ENCODE data around the gene ARHGEF12. TPM values are rescaled to one million over a fixed set of nuclear protein-coding genes. Genes with fewer than 3 reads are reported as not detected.

The ARHGEF12 gene
- total RNA-seq, 1 donor, result 134 TPM

DNA sequence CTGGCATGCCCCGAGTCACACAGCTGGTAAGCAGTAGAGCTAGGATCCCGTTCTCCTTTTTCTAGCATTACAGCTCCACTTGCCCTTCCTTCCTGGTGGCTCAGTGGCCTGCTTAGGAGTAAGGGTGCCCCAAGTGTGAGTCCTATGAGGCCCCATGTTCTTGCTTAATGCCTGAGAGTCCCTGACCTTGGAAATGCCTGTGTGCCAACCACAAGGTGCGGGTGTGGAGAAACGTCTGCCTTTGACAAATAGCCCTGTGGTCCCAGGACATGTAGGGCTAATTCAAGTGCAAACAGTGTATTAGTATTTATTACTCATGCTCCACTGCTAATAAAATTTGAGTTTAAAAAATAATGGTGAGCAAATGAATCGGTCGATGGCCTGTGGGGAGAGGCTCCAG lies 193.7 kb downstream of the ARHGEF12 start:
- no peaks in the 10 kb centered on the region for H3K9me3 ChIP-seq (ENCODE audit: low read depth, low read length)
- peaks cover 10% of the 10 kb centered on the region for H3K4me1 ChIP-seq (ENCODE audit: insufficient read depth, low read length)
- no peak overlapping the region for H3K27ac ChIP-seq (ENCODE audit: low read depth, low read length)
- H4K20me1 ChIP-seq (ENCODE audit: insufficient read depth, low read length), result no peaks in the 10 kb centered on the region
- no peak overlapping the region for H3K4me3 ChIP-seq (ENCODE audit: insufficient read depth, low read length)
- no peak for DNase-seq (ENCODE audit: insufficient read length, low spot score, missing footprints)
- peaks cover 17% of the 10 kb centered on the region for H3K27me3 ChIP-seq (ENCODE audit: insufficient read depth, low read length)
- H3K4me2 ChIP-seq (ENCODE audit: insufficient read depth, low read length), result no peak overlapping the region
- H2AFZ ChIP-seq (ENCODE audit: low read length), result no peak overlapping the region
- no peaks in the 10 kb centered on the region for H3K79me2 ChIP-seq (ENCODE audit: insufficient read depth, low read length)
- H3K36me3 ChIP-seq (ENCODE audit: insufficient read depth, low read length), result no peaks in the 10 kb centered on the region
- no peak for TF ChIP-seq CTCF (IDR thresholded peaks at IDR 0.05; ENCODE audit: extremely low read depth, low read depth, low read length)

DNA sequence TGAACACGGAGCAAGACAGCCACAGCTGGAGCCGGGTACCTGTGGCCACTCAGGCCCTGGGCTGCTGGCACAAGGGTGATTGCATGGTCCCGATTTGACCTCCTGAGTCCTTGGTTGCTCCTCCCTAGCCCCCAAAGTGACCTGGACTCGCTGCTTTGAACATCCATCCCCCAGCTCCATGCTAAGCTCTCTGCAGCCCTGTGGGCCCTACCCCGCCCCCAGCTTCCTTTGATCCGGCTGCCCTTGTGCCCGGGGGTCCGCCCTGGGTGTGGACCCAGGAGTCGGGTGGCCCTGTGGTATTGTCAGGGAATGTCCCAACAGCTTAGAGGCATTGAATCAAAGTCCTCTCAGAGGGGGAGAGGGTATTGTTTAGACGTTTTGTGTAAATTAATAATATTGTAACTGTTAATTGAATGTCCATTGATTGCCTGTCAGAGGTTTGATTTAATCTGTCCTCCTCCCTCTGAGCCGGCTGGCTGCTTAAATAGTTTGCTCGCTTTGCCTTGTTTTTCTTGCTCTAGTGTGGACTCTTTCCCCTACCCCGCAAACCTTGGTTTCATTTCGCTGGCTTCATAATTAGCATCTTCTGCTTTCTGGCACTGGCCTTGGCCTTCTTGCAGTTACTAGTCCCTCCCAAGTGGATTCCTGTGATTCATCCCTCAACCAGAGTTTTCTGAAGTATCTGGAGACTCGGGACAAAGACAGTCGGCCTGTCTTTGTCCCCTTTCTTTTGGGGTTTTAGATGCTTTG lies 196.0 kb downstream of the ARHGEF12 start:
- TF ChIP-seq CTCF (IDR thresholded peaks at IDR 0.05; ENCODE audit: extremely low read depth, low read depth, low read length), result no peak
- H3K79me2 ChIP-seq (ENCODE audit: insufficient read depth, low read length), result no peaks in the 10 kb centered on the region
- peaks cover 19% of the 10 kb centered on the region for H3K27me3 ChIP-seq (ENCODE audit: insufficient read depth, low read length)
- H4K20me1 ChIP-seq (ENCODE audit: insufficient read depth, low read length), result no peaks in the 10 kb centered on the region
- H3K27ac ChIP-seq (ENCODE audit: low read depth, low read length), result no peak overlapping the region
- H3K4me2 ChIP-seq (ENCODE audit: insufficient read depth, low read length), result peak overlapping the region; percentile 86
- peak overlapping the region; percentile 57 for H3K4me3 ChIP-seq (ENCODE audit: insufficient read depth, low read length)
- peak; percentile 97 for DNase-seq (ENCODE audit: insufficient read length, low spot score, missing footprints)
- peaks cover 10% of the 10 kb centered on the region for H3K4me1 ChIP-seq (ENCODE audit: insufficient read depth, low read length)
- H3K9me3 ChIP-seq (ENCODE audit: low read depth, low read length), result no peaks in the 10 kb centered on the region
- no peaks in the 10 kb centered on the region for H3K36me3 ChIP-seq (ENCODE audit: insufficient read depth, low read length)
- peak overlapping the region; percentile 88 for H2AFZ ChIP-seq (ENCODE audit: low read length)

DNA sequence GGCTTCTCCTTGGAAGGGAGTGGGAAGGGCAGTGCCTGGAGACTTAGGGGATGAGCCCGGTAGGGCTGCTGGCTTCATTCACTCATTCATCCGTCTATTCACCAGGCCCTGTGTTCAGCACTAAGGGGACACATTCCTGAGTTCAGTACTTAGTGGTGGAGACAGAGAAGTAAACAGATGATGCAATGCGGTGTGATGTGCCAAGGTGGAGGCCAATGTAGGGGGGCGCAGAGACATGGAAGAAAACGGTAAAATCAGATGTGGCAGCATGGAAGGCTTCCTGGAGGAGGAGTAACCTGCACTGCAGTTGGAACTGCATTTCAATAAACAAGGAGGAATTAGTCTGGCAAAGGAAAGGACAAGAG lies 196.6 kb downstream of the ARHGEF12 start:
- Histone ChIP-seq H4K20me1 (ENCODE audit: insufficient read depth, low read length) (no peaks in the 10 kb centered on the region), H3K9me3 (ENCODE audit: low read depth, low read length) (no peaks in the 10 kb centered on the region), H3K4me2 (ENCODE audit: insufficient read depth, low read length) (peak overlapping the region; percentile 86), H3K27me3 (ENCODE audit: insufficient read depth, low read length) (peaks cover 17% of the 10 kb centered on the region), H3K79me2 (ENCODE audit: insufficient read depth, low read length) (no peaks in the 10 kb centered on the region), H3K4me1 (ENCODE audit: insufficient read depth, low read length) (peaks cover 10% of the 10 kb centered on the region), H3K36me3 (ENCODE audit: insufficient read depth, low read length) (no peaks in the 10 kb centered on the region), H3K4me3 (ENCODE audit: insufficient read depth, low read length) (peak overlapping the region; percentile 57), H3K27ac (ENCODE audit: low read depth, low read length) (no peak overlapping the region), H2AFZ (ENCODE audit: low read length) (peak overlapping the region; percentile 88)
- TF ChIP-seq CTCF (IDR thresholded peaks at IDR 0.05; ENCODE audit: extremely low read depth, low read depth, low read length), result no peak
- no peak for DNase-seq (ENCODE audit: insufficient read length, low spot score, missing footprints)

- no peak for DNase-seq (ENCODE audit: insufficient read length, low spot score, missing footprints)
- Histone ChIP-seq H2AFZ (ENCODE audit: low read length) (no peak overlapping the region), H4K20me1 (ENCODE audit: insufficient read depth, low read length) (no peaks in the 10 kb centered on the region), H3K4me2 (ENCODE audit: insufficient read depth, low read length) (no peak overlapping the region), H3K27ac (ENCODE audit: low read depth, low read length) (no peak overlapping the region), H3K4me3 (ENCODE audit: insufficient read depth, low read length) (no peak overlapping the region), H3K36me3 (ENCODE audit: insufficient read depth, low read length) (no peaks in the 10 kb centered on the region), H3K9me3 (ENCODE audit: low read depth, low read length) (no peaks in the 10 kb centered on the region), H3K79me2 (ENCODE audit: insufficient read depth, low read length) (no peaks in the 10 kb centered on the region), H3K27me3 (ENCODE audit: insufficient read depth, low read length) (peaks cover 8% of the 10 kb centered on the region), H3K4me1 (ENCODE audit: insufficient read depth, low read length) (peaks cover 10% of the 10 kb centered on the region)
- no peak for TF ChIP-seq CTCF (IDR thresholded peaks at IDR 0.05; ENCODE audit: extremely low read depth, low read depth, low read length)
These were observed 200.0 kb downstream of the ARHGEF12 start for GRCh38 chr11:120536091-120536796.
